HEK293 (cell line): Measurements from ENCODE around the gene NPIPB2.
A peak's percentile ranks its signal among the peaks of the same experiment; 100 is the strongest.

Experiments
- CTCF ChIA-PET: fragments of 350-600 bp; formaldehyde crosslinking; extraction: SDS; loops from one replicate; lab custom pipeline; 2021; ENCODE audit warnings: antibody characterized with exemption; lab: Yijun Ruan, JAX
- POLR2A ChIA-PET: fragments of 300-600 bp; formaldehyde crosslinking; extraction: SDS; loops from one replicate; lab custom pipeline; 2020; ENCODE audit warnings: antibody characterized with exemption, inconsistent platforms; lab: Yijun Ruan, JAX
- H3K27ac ChIP-seq: fragments of 200-500 bp; sonication (Bioruptor generic); 2 replicates; pipeline ENCODE4 v1.5.1; 2014; ENCODE audit warnings: low read depth, low read length, control low read depth, inconsistent platforms; ENCODE audit errors: extremely low read depth
- H3K36me3 ChIP-seq, 2 experiments: fragments of 200-500 bp in 1 of 2; sonication (Bioruptor generic) in 1 of 2; 1 replicate in 1 of 2; 2 replicates in 1 of 2; pipeline ENCODE4 v1.5.1; 2014 to 2017; ENCODE audit warnings: inconsistent platforms in 2 of 2, low read length in 2 of 2; ENCODE audit not compliant: control insufficient read depth in 2 of 2, insufficient read depth in 1 of 2
- H3K4me1 ChIP-seq: fragments of 200-500 bp; sonication (Bioruptor generic); 2 replicates; pipeline ENCODE4 v1.5.1; 2014; ENCODE audit warnings: mild to moderate bottlenecking, low read length, inconsistent platforms; ENCODE audit not compliant: control insufficient read depth, insufficient read depth
- H3K4me3 ChIP-seq: 2 replicates; pipeline ENCODE4 v1.5.1; 2011; ENCODE audit warnings: low read depth, mild to moderate bottlenecking, control low read depth, low read length, moderate library complexity
- H3K9me3 ChIP-seq: fragments of 200-500 bp; sonication (Bioruptor generic); 2 replicates; pipeline ENCODE4 v1.5.1; 2014; ENCODE audit warnings: low read depth, low read length, inconsistent platforms; ENCODE audit not compliant: control insufficient read depth, insufficient read depth
- AEBP2 ChIP-seq: fragments of 450-650 bp; formaldehyde crosslinking; IDR thresholded peaks from 2 replicates; pipeline ENCODE4 v1.5.1; 2016; ENCODE audit warnings: missing biosample characterization, missing genetic modification characterization, borderline replicate concordance
- ATF2 ChIP-seq: fragments of 450-650 bp; formaldehyde crosslinking; IDR thresholded peaks from 2 replicates; pipeline ENCODE4 v1.5.1; 2016; ENCODE audit warnings: missing biosample characterization, missing genetic modification characterization, low read depth
- EGR2 ChIP-seq: fragments of 450-650 bp; formaldehyde crosslinking; IDR thresholded peaks from 2 replicates; pipeline ENCODE4 v1.5.1; 2016; ENCODE audit warnings: low read depth, missing biosample characterization, missing genetic modification characterization
- KLF7 ChIP-seq: fragments of 450-650 bp; formaldehyde crosslinking; IDR thresholded peaks from 2 replicates; pipeline ENCODE4 v1.5.1; 2016; ENCODE audit warnings: missing biosample characterization, missing genetic modification characterization, borderline replicate concordance
- PRDM1 ChIP-seq: fragments of 450-650 bp; formaldehyde crosslinking; IDR thresholded peaks from 2 replicates; pipeline ENCODE4; 2016; ENCODE audit warnings: missing biosample characterization, missing genetic modification characterization
- PRDM10 ChIP-seq: fragments of 450-650 bp; formaldehyde crosslinking; IDR thresholded peaks from 2 replicates; pipeline ENCODE4 v1.5.1; 2016; ENCODE audit warnings: missing biosample characterization, missing genetic modification characterization
- ZBTB17 ChIP-seq: fragments of 450-650 bp; formaldehyde crosslinking; IDR thresholded peaks from 2 replicates; pipeline ENCODE4 v1.5.1; 2016; ENCODE audit warnings: missing biosample characterization, missing genetic modification characterization
- ZBTB21 ChIP-seq: fragments of 450-650 bp; formaldehyde crosslinking; IDR thresholded peaks from 2 replicates; pipeline ENCODE4 v1.5.1; 2017; ENCODE audit warnings: missing biosample characterization, missing genetic modification characterization
- ZBTB6 ChIP-seq: fragments of 450-650 bp; formaldehyde crosslinking; IDR thresholded peaks from 2 replicates; pipeline ENCODE4 v1.5.1; 2017; ENCODE audit warnings: missing biosample characterization, missing genetic modification characterization
- ZFHX2 ChIP-seq: fragments of 450-650 bp; formaldehyde crosslinking; conservative IDR thresholded peaks from 2 replicates; pipeline ENCODE4 v1.5.1; 2016; ENCODE audit warnings: missing biosample characterization, missing genetic modification characterization
- ZNF112 ChIP-seq: fragments of 450-650 bp; formaldehyde crosslinking; IDR thresholded peaks from 2 replicates; pipeline ENCODE4 v1.5.0; 2017; ENCODE audit warnings: missing biosample characterization, missing genetic modification characterization
- ZNF341 ChIP-seq: fragments of 450-650 bp; formaldehyde crosslinking; IDR thresholded peaks from 2 replicates; pipeline ENCODE4; 2016; ENCODE audit warnings: low read depth, missing biosample characterization, missing genetic modification characterization
- ZNF366 ChIP-seq: fragments of 450-650 bp; formaldehyde crosslinking; conservative IDR thresholded peaks from 2 replicates; pipeline ENCODE4 v1.5.1; 2016; ENCODE audit warnings: missing biosample characterization, missing genetic modification characterization
- ZNF600 ChIP-seq: fragments of 450-650 bp; formaldehyde crosslinking; IDR thresholded peaks from 2 replicates; pipeline ENCODE4 v1.5.1; 2016; ENCODE audit warnings: missing biosample characterization, missing genetic modification characterization
- ZNF610 ChIP-seq: fragments of 450-650 bp; formaldehyde crosslinking; IDR thresholded peaks from 2 replicates; pipeline ENCODE4 v1.5.1; 2016; ENCODE audit warnings: missing biosample characterization, missing genetic modification characterization, borderline replicate concordance
- ZNF629 ChIP-seq: fragments of 450-650 bp; formaldehyde crosslinking; IDR thresholded peaks from 2 replicates; pipeline ENCODE4 v1.5.1; 2017; ENCODE audit warnings: missing biosample characterization, missing genetic modification characterization
- ZNF664 ChIP-seq: fragments of 450-650 bp; formaldehyde crosslinking; IDR thresholded peaks from 2 replicates; pipeline ENCODE4 v1.5.1; 2016; ENCODE audit warnings: missing biosample characterization, missing genetic modification characterization

The NPIPB2 gene

GRCh38 chr16:11913425-11914079 lies 28.3 kb downstream of the NPIPB2 start:
- TF ChIP-seq ZNF664 (tag by site-specific recombination) (0 out of 2 replicates have a peak, but pooled peaks have one; percentile 7), ZBTB6 (tag by site-specific recombination) (peak; percentile 79), ZBTB21 (tag by site-specific recombination) (peak; percentile 76), ZNF600 (tag by site-specific recombination) (peak; percentile 75; the same call in 1 of the 2 replicates), ATF2 (tag by site-specific recombination) (peak; percentile 90), ZNF366 (tag by site-specific recombination) (0 out of 2 replicates have a peak, but pooled peaks have one; percentile 11), ZBTB17 (peak; percentile 86), AEBP2 (tag by site-specific recombination) (no peak), ZFHX2 (tag by site-specific recombination) (peak; percentile 81), ZNF112 (tag by site-specific recombination) (no peak), PRDM1 (tag by site-specific recombination) (peak; percentile 77), EGR2 (peak; percentile 45; the same call in 1 of the 2 replicates), ZNF610 (tag by site-specific recombination) (no peak), ZNF341 (tag by site-specific recombination) (peak; percentile 39; the same call in 1 of the 2 replicates), KLF7 (tag by site-specific recombination) (no peak), ZNF629 (tag by site-specific recombination) (peak; percentile 83), PRDM10 (peak; percentile 98)
- TF ChIP-seq, all 188 proteins: peak for 13
- POLR2A ChIA-PET, result no interaction called here
- peaks cover 5 to 16% of the 10 kb centered on the region in 2 experiments; a peak in 2 of 3 replicates for H3K36me3 ChIP-seq
- CTCF ChIA-PET, result interaction anchor here (0.6 kb wide), 1 partner anchor 43 kb away, joined by 3 read pairs; no protein-coding TSS in a partner anchor
- H3K27ac ChIP-seq, result no peak overlapping the region
- H3K4me1 ChIP-seq, result peaks cover 21% of the 10 kb centered on the region
- no peaks in the 10 kb centered on the region for H3K9me3 ChIP-seq
- peak overlapping the region; percentile 86 for H3K4me3 ChIP-seq
